SK-N-SH treated with all-trans-retinoic acid at 6 μM for 48 hours (cell line): ENCODE data around the gene CDHR4.

ENCODE experiments used
- ARNTL ChIP-seq: fragments of 450-650 bp; formaldehyde crosslinking; IDR thresholded peaks from 2 replicates; pipeline ENCODE4 v1.5.0; 2020; ENCODE audit warnings: low read depth, mild to moderate bottlenecking, moderate library complexity, borderline replicate concordance
- CSDC2 ChIP-seq: fragments of 250-450 bp; sonication (Bioruptor Pico); IDR thresholded peaks from 2 replicates; pipeline ENCODE4 v1.5.0; 2020; ENCODE audit warnings: mild to moderate bottlenecking, moderate library complexity
- ESRRG ChIP-seq: fragments of 250-450 bp; sonication (Bioruptor Pico); IDR thresholded peaks from 2 replicates; pipeline ENCODE4 v1.6.1; 2021; ENCODE audit warnings: mild to moderate bottlenecking
- ISL1 ChIP-seq: fragments of 250-450 bp; sonication (Bioruptor Pico); IDR thresholded peaks from 2 replicates; pipeline ENCODE4 v2.1.2; 2022; ENCODE audit warnings: mild to moderate bottlenecking, moderate library complexity
- PATZ1 ChIP-seq: fragments of 250-450 bp; sonication (Bioruptor Pico); IDR thresholded peaks from 2 replicates; pipeline ENCODE4 v1.8.0; 2020; ENCODE audit warnings: mild to moderate bottlenecking, moderate library complexity, borderline replicate concordance
- RARB ChIP-seq: fragments of 250-450 bp; sonication (Bioruptor Pico); IDR thresholded peaks from 2 replicates; pipeline ENCODE4 v1.8.0; 2021; ENCODE audit warnings: mild to moderate bottlenecking, moderate library complexity
- SNAI2 ChIP-seq: fragments of 250-450 bp; sonication (Bioruptor Pico); IDR thresholded peaks from 2 replicates; pipeline ENCODE4 v1.5.0; 2020; ENCODE audit warnings: mild to moderate bottlenecking, moderate library complexity
- ZFP3 ChIP-seq: fragments of 250-450 bp; sonication (Bioruptor Pico); IDR thresholded peaks from 2 replicates; pipeline ENCODE4 v1.5.0; 2020; ENCODE audit warnings: mild to moderate bottlenecking, moderate library complexity
- ZFP30 ChIP-seq: fragments of 450-650 bp; formaldehyde crosslinking; IDR thresholded peaks from 2 replicates; pipeline ENCODE4 v1.5.0; 2022; ENCODE audit warnings: mild to moderate bottlenecking, moderate library complexity
- TF ChIP-seq, protein P1 (sequence below): fragments of 250-450 bp; sonication (Bioruptor Pico); IDR thresholded peaks from 2 replicates; pipeline ENCODE4 v1.5.0; 2020; ENCODE audit warnings: mild to moderate bottlenecking, moderate library complexity
- TF ChIP-seq, protein P2 (sequence below): fragments of 250-450 bp; sonication (Bioruptor Pico); IDR thresholded peaks from 2 replicates; pipeline ENCODE4 v1.5.1; 2021; ENCODE audit warnings: mild to moderate bottlenecking, moderate library complexity
- TF ChIP-seq, protein P3 (sequence below): fragments of 250-450 bp; sonication (Bioruptor Pico); IDR thresholded peaks from 2 replicates; pipeline ENCODE4 v1.5.1; 2020; ENCODE audit warnings: low read depth, mild to moderate bottlenecking, moderate library complexity

- TF ChIP-seq RARB (CRISPR knock-in tag) (no peak), ESRRG (CRISPR knock-in tag) (no peak), ZFP30 (CRISPR knock-in tag) (no peak), ZFP3 (CRISPR knock-in tag) (no peak), PATZ1 (CRISPR knock-in tag) (no peak), SNAI2 (no peak), CSDC2 (CRISPR knock-in tag) (no peak), ISL1 (CRISPR knock-in tag) (no peak), ARNTL (CRISPR knock-in tag) (no peak)
- TF ChIP-seq, protein P1, sequence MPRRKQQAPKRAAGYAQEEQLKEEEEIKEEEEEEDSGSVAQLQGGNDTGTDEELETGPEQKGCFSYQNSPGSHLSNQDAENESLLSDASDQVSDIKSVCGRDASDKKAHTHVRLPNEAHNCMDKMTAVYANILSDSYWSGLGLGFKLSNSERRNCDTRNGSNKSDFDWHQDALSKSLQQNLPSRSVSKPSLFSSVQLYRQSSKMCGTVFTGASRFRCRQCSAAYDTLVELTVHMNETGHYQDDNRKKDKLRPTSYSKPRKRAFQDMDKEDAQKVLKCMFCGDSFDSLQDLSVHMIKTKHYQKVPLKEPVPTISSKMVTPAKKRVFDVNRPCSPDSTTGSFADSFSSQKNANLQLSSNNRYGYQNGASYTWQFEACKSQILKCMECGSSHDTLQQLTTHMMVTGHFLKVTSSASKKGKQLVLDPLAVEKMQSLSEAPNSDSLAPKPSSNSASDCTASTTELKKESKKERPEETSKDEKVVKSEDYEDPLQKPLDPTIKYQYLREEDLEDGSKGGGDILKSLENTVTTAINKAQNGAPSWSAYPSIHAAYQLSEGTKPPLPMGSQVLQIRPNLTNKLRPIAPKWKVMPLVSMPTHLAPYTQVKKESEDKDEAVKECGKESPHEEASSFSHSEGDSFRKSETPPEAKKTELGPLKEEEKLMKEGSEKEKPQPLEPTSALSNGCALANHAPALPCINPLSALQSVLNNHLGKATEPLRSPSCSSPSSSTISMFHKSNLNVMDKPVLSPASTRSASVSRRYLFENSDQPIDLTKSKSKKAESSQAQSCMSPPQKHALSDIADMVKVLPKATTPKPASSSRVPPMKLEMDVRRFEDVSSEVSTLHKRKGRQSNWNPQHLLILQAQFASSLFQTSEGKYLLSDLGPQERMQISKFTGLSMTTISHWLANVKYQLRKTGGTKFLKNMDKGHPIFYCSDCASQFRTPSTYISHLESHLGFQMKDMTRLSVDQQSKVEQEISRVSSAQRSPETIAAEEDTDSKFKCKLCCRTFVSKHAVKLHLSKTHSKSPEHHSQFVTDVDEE: no peak
- TF ChIP-seq, protein P2, sequence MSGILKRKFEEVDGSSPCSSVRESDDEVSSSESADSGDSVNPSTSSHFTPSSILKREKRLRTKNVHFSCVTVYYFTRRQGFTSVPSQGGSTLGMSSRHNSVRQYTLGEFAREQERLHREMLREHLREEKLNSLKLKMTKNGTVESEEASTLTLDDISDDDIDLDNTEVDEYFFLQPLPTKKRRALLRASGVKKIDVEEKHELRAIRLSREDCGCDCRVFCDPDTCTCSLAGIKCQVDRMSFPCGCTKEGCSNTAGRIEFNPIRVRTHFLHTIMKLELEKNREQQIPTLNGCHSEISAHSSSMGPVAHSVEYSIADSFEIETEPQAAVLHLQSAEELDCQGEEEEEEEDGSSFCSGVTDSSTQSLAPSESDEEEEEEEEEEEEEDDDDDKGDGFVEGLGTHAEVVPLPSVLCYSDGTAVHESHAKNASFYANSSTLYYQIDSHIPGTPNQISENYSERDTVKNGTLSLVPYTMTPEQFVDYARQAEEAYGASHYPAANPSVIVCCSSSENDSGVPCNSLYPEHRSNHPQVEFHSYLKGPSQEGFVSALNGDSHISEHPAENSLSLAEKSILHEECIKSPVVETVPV (CRISPR knock-in tag): no peak
- TF ChIP-seq, protein P3, sequence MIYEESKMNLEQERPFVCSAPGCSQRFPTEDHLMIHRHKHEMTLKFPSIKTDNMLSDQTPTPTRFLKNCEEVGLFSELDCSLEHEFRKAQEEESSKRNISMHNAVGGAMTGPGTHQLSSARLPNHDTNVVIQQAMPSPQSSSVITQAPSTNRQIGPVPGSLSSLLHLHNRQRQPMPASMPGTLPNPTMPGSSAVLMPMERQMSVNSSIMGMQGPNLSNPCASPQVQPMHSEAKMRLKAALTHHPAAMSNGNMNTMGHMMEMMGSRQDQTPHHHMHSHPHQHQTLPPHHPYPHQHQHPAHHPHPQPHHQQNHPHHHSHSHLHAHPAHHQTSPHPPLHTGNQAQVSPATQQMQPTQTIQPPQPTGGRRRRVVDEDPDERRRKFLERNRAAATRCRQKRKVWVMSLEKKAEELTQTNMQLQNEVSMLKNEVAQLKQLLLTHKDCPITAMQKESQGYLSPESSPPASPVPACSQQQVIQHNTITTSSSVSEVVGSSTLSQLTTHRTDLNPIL: no peak
Observed at GRCh38 chr3:49781415-49782199, 18.1 kb downstream of the CDHR4 start.
